GM20431 (cell line): ENCODE measurements around the gene BANF2.

Experiments used
- in situ Hi-C: fragments of 300-500 bp; cut with MseI, MboI; formaldehyde crosslinking; loops from one replicate; pipeline ENCODE4 v1.15.0; 2020; ENCODE audit warnings: low sequenced_read_pairs; ENCODE audit not compliant: unreplicated experiment

Gene BANF2

DNA sequence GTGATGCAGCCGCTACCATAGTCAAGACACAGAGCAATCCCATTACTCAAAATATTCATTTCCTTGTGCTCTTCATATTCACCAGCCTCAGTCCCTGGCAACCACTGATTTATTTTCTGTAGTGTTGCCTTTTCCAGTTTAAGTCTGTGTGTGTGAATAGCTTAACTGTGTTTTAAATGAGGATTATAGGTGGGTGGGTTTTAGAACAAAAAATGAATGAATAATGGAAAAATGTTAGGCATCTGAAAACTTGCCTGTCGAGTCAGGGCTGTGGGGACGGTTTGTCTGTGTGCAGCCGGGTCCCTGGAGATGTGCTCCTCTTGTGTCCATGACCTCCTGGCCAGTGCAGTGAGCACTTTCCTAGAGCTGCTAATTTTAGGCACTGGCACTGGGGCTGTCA lies 27.1 kb downstream of the BANF2 start:
- in situ Hi-C loops = no loop called here

GRCh38 chr20:17727351-17727750 lies 27.6 kb downstream of the BANF2 start:
- in situ Hi-C loops = no loop called here

DNA sequence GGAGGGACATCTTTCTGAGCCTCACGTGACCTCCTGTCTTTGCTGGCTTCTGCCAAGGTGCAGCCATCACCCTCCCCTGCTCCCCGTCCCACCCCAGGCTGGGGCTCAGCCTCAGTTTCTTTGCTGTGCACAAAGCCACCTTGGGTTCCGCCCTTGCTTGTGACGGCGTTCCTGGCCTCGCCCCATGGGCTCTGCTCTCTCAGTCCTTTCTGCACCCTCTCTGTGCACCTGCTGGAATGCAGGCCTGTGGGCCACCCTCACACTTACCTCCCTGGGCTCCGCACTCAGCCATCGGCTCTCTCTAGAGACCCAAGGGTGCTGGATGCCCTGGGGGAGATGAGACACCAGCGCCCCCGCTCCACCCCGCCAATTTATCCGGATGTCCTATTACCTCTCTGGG lies 28.3 kb downstream of the BANF2 start:
- in situ Hi-C loops = no loop called here

DNA sequence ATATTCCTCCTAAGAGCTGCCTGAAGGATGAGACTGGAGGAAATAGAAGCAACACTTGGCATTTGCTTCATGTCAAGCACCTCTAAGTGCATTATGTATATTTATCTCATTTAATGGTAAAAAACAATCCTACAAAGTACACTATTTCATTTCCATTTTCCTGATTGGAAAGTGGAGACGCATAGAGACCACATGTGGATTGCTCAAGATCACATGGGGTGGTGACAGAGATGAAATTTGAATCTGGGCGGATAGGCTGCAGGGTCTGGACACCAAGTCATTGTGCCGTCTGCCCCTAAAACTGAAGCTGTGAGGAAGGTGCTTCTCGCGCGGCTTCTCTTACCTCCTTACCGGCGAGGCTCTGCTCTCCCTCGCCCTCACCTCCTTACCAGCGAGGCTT lies 30.3 kb downstream of the BANF2 start:
- in situ Hi-C loops = no loop called here

GRCh38 chr20:17731233-17731632 lies 31.5 kb downstream of the BANF2 start:
- in situ Hi-C loops = no loop called here

GRCh38 chr20:17732907-17733521 lies 33.2 kb downstream of the BANF2 start:
- in situ Hi-C loops = no loop called here

- in situ Hi-C loops = no loop called here
Observed at GRCh38 chr20:17733767-17734304, 34.1 kb downstream of the BANF2 start.

DNA sequence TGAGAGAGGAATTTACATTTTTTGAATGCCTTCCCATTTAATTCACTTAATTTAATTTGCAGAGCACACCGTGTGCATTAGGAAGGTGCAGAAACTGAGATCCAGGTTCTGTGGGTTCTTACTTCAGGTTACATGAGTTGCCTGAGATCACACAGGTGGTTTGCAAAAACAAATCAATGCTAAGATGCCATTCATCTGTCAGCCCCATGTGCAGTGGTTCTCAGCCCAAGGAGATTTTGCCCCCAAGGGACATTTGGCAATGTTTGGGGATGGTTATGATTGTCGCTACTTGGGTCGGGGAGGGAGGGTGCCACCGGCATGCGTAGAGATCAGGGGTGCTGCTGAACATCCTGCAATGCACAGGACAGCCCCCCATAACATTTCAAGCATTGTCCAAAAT lies 34.6 kb downstream of the BANF2 start:
- in situ Hi-C loops = no loop called here

DNA sequence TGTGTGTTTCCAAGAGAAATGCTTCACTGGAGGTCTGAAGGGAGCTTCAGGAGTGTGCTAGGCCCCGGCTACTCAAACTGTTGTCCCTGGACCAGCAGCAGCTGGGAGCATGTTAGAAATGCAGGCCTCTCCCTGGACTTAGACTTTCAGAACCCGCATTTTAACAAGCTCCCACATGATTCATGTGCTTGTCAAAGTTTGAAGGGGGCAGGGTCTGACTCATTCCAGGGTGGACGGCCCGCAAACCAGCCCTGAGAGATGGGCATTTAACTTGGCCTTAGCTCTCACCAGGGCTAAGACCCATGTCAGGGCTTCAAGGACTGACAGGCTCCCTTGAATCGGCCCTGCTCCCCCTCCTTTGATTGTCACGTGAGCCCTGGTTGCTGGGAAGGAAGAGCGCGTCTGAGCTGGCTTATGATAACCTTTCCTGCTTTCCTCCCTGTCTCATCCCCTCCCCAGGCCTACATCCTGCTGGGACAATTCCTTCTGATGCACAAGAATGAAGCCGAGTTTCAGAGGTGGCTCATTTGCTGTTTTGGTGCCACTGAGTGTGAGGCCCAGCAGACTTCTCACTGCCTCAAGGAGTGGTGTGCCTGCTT lies 35.5 kb downstream of the BANF2 start:
- in situ Hi-C loops = no loop called here

DNA sequence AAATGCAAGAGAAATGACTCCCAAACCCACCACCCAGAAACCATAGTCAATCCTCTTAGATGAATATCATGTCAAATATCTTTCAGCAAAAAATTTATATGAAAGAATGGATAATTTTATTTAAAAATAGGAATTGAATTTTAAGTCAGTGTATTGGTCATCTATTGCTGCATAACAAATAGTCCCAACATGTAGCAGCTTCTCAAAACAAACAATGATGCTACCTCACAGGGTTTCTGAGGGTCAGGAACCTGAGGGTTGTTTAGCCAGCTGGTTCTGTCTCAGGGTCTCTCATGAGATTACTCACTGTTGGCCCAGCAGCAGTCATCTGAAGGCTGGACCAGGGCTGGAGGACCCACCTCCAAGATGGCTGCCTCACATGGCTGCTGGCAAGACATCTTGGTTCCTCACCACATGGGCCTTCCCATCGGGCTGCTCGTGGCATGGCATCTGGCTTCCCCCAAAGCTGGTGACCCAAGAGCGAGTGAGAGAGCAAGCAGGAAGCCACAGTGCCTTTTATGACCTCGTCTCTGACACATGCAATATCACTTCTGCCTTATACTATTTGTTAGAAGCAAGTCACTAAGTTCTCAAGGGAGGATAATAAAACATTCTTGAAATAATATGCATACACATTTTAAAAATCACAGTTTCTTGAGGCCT lies 36.3 kb downstream of the BANF2 start:
- in situ Hi-C loops = no loop called here

GRCh38 chr20:17738154-17738553 lies 38.4 kb downstream of the BANF2 start:
- in situ Hi-C loops = no loop called here

GRCh38 chr20:17741220-17741619 lies 41.5 kb downstream of the BANF2 start:
- in situ Hi-C loops = no loop called here

GRCh38 chr20:17742731-17743130 lies 43.0 kb downstream of the BANF2 start:
- in situ Hi-C loops = no loop called here

DNA sequence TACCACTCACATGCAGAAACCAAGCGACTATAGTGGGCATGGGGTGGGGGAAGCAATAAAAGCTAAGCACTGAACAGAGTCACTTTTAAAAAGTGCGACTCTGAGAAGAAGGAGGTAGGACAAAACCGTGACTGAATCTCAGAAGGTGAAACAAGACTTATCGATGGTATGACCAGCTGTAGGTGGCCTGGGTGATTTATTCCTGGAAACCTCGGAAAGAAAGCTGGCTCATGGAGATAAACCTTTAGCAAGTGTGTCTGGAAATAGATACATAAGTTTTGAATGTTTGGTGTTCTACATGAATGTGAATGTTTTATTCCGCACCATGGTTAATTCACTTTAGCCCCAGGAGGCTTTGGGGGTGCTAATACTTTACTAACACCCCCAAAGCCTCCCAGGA lies 43.9 kb downstream of the BANF2 start:
- in situ Hi-C loops = no loop called here

GRCh38 chr20:17747431-17747846 lies 47.7 kb downstream of the BANF2 start:
- in situ Hi-C loops = no loop called here

GRCh38 chr20:17748279-17748678 lies 48.5 kb downstream of the BANF2 start:
- in situ Hi-C loops = no loop called here

DNA sequence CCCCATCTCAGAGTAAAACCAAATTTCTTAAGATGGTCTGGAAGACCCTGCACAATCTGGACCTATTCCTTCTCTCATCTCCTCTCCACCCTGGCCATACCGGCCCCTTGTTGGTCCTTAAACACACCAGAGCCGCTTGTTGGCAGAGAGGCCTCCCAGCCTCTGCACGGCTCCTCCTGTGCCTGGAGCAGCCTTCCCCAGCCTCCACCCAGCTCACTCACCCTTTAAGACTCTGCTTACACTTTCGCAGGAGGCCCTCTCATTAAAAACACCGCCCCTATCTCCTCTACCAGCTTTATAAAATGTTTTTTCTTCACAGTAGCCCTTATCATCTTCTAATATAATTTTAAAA lies 49.8 kb downstream of the BANF2 start:
- in situ Hi-C loops = no loop called here

DNA sequence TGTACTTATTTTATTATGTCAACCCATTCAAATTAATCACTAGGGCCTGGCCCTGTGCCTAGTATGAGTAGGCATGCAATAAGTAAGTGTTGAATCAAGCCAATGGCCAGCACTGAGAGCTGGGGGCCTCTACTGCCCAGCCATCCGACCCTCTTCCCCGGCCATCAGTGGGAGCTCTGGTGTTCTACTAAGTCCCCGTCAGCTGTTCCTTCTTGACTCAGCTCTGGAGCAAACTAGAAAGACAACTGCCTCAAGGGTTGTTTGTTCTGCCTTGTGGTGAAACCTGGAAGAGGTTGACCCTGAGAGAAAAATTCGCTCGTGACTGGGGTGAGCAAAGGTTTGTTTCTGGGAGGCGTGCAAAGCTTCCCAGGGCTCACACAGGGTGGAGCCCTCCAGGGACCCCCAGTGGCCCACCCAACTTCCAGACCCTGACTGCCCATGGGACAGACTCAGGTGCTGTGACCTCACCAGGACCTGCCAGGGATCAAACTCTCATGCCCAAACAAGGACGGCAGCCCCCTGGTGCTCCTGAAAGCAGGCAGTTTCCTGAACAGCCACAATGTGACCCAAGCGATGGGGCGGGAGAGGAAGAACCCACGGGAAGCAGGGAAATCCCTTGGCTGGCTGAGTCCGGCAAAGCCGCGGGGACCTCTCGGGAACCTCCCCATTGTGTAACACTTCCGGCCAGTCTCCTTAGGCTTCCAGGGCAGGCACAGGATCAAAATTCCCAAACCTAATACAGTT lies 50.4 kb downstream of the BANF2 start:
- in situ Hi-C loops = no loop called here

DNA sequence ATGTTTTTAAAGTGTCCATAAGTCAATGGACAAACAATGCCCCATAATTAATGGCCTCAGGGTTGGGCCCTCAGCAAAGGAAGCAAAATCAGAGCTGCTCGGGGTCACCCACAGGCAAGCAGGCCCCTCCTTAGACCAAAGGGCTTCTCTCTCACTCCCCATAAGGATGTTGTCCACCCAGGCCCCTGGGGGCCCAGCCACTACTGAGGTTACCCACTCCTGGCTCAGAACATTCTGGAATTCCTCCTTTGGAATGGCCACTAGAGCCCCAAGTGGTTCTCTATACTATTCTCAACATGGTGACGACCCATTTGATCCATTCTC lies 50.9 kb downstream of the BANF2 start:
- in situ Hi-C loops = no loop called here

GRCh38 chr20:17751640-17752039 lies 51.9 kb downstream of the BANF2 start:
- in situ Hi-C loops = no loop called here

- in situ Hi-C loops = no loop called here
Observed at GRCh38 chr20:17752459-17752858, 52.7 kb downstream of the BANF2 start.
